NT2/D1 (cell line): ENCODE data around the gene BABAM2.

ENCODE experiments used
- SUZ12 ChIP-seq: IDR thresholded peaks from 2 replicates; pipeline ENCODE4 v1.6.1; 2011; ENCODE audit not compliant: insufficient read length, insufficient read depth; ENCODE audit errors: extremely low read depth
- YY1 ChIP-seq: IDR thresholded peaks from 2 replicates; pipeline ENCODE4 v1.6.1; 2011; ENCODE audit not compliant: insufficient read length, insufficient read depth
- ZNF274 ChIP-seq: IDR thresholded peaks from 2 replicates; pipeline ENCODE4 v1.6.1; 2011; ENCODE audit warnings: mild to moderate bottlenecking, low read depth, low read length

DNA sequence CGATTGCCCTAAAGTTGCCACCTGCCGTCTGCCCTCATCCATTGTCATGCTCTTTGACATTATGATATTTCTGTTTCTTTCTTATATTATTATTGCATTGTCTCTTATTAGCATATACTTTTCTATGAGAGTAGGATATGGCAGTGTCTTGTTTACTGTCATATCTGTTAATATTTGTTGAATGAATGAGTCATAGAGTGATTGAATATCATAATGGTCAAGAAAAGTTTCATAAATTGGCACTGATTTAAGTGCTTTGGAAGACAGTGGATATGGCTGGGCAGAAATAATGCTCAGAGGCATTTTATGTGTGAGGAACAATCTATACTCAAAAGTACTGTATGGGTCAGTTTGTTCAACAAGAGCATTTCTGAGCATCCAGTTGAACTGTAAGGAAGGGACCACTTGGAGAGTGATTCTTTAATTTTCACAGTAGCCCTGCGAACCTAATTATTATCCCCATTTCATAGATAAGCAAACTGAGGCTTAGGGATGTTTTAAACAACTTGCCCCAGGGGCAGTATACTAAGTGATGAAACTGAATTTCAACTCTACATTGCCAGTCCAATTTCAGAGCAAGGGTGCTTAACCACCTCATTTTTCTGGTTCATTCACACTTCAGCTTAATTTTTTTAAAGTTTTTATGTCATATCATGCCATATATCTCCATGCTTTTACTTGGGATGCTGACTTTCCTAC, 326.7 kb downstream of the BABAM2 start:
- TF ChIP-seq SUZ12 (no peak), ZNF274 (no peak), YY1 (no peak)
